Stimulated activated CD8-positive, alpha-beta memory T cell treated with anti-CD3 and anti-CD28 coated beads, Interleukin-4, amount 100 ng/mL, for 1 hour (primary cell): ENCODE measurements around the gene PMPCB.
"Not testable (repeated sequence)": the region's sequence is repeated elsewhere in the genome, so short reads cannot be mapped to it uniquely, and the experiment has no call there.

Experiments used
- DNase-seq, 2 donors: peaks; one replicate each; pipeline ENCODE4 v3.0.0-alpha.2; 2020; ENCODE audit warnings: low read depth in 2 of 2, low spot score in 1 of 2

The PMPCB gene, protein sequence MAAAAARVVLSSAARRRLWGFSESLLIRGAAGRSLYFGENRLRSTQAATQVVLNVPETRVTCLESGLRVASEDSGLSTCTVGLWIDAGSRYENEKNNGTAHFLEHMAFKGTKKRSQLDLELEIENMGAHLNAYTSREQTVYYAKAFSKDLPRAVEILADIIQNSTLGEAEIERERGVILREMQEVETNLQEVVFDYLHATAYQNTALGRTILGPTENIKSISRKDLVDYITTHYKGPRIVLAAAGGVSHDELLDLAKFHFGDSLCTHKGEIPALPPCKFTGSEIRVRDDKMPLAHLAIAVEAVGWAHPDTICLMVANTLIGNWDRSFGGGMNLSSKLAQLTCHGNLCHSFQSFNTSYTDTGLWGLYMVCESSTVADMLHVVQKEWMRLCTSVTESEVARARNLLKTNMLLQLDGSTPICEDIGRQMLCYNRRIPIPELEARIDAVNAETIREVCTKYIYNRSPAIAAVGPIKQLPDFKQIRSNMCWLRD

DNA sequence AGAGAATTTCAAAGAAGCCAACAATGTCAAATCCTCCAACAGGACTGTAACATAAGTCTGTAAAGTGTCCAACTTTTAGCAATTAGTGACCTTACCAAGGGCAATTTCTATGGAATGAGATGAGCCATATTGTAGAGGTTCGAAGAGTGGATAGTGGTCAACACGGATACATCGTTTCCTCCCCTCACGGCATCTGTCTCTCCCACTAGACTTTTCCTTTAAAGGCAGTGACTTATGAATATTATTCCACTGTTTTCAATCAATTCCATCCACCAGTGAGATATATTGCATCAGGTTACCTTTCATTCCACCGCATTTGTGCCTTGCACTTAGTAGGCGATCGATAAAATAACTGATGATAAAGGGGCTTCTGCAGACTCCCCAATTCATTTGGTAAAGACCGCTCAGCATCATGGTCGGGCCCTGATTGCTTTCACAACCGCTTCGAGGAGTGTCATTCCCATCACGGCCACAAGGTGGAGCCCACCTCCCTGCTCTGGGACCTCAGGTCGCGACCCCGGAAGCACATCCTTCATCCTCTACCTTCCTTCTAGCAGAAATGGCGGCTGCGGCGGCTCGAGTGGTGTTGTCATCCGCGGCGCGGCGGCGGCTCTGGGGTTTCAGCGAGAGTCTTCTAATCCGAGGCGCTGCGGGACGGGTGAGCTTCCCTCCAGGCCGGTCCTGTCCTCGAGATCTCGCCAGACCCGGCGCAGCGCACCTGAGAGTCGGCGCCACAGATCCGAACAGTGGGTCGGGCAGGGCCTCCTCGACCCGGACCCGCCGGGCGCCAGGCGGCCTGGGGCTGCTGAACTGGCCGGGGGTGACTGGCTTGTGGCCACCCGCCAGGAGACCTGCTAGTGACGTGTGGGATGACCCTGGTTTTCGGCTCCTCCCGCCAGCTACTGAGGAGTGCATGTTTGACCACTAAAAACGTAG, at the start of gene PMPCB:
TSS of gene PMPCB (plus strand) at position 535 of the 936 bp plus-strand sequence. CDS start at position 560, 25 bp downstream.
- DNase-seq: peak; percentile 91 to 94

DNA sequence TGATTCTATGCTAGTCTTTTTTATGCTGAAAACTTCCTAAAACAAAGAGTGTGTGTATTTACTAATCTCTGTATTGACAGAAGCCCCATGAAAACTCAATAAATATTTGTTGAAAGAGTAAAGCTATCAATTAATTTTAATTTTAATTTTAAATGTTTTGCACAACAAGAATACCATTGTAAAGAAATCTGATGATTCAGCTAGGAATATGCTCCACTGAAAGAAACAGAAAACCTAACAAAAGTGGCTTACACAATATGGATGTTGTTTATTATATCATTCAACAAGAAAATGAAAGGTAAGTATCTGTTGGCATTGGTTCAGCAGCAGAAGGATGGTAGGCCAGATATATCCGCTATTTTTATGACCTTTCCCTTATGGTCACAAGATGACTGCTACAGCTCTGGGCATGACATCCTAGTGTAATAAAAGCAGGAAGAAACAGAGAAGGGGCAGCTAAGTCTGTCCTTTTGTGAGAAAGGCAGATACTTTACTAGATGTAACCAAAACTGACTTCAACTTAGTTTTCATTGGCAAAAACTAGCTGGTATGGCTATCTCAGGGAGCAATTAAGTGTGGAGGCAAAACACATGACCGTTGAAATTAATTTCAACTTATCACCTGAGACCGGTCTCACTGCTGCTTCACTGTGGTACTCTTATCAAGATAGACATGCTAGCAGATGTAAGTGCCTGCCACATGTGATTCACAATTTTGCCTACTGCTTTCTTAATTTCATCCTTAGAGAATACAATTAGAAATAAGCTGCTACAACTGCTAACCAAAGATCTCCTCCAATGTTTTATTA, 43.3 kb upstream of the PMPCB start:
- not testable (repeated sequence) for DNase-seq

DNA sequence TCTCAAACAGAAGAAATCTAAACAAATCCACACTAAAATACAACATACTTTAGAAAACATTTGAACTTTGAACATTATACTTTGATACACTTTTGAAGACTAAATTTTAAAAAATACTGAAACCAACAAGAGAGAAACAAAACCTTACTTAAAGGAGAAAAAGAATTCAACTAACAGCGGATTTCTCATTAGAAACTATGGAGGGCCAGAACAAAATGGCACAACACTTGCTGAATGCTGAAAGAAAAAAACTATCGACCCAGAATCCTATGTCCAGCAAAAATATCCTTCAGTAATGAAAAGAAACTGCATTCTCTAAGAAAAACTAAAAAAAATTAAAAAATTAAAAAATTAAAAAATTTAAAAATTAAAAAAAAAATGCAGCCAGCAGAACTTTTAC, 33.2 kb upstream of the PMPCB start:
- DNase-seq: not testable (repeated sequence)

DNA sequence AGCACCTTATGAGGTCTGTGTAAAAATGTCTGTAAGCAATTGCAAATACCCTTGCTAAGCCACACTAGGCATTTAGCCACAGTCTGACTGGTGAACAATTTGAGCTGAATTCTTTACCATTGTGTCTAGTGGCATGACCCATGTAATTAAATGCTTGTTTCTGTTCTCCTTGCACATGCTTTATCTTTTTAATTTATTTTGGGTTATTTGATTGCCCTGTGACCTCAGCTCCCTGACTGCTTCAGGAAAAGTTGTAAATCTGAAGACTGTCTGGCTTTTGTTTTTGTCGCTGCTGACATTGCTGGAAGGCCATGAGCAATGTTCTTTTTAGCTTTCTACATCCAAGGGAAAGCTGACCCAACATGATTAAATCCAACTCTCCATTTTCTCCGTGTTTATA, 31.0 kb upstream of the PMPCB start:
- not testable (repeated sequence) for DNase-seq

DNA sequence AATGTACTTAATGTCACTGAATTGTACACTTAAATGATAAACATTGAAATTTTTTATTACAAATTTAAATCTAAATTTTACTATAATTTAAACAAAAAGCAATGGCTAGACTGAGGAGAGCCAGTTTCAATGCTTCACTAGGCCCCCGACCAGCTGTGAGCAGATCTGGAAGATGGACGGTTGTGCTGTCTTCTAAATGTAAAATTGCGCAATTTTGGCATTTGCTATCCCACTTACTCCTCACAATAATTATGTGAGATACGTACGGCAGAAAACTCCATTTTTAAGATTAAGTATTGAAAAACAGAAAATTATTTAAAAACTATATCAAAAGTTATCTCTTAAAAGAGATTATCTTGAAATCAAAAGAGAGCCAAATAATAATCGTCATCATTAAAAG, 23.9 kb upstream of the PMPCB start:
- DNase-seq: not testable (repeated sequence)

DNA sequence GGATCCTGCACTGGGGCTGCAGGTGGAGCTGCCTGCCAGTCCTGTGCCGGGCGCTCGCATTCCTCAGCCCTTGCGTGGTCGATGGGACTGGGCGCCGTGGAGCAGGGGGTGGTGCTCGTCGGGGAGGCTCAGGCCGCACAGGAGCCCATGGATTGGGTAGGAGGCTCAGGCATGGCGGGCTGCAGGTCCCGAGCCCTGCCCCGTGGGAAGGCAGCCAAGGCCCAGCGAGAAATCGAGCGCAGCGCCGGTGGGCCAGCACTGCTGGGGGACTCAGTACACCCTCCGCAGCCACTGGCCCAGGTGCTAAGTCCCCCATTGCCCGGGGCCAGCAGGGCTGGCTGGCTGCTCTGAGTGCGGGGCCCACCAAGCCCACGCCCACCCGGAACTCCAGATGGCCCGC, 22.4 kb upstream of the PMPCB start:
- not testable (repeated sequence) for DNase-seq

DNA sequence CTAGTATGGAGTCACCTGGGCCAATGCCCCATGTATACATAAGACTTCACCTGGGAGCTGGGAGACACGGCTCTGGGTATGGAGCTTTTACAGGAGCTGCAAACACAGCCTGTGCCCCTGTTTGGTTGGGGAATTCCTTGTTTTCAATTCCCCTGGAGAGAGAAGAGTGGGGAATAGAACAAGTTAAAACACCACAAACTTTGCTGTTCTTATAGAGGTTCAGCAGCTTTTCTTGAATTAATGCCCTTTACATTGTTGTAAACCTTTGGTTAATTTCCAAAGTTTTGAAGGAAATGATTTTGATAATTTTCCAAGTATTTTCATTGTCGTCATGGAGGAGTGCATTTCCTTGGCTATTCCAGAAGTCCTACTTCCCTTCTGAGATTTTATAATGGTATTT, 19.0 kb upstream of the PMPCB start:
- DNase-seq: not testable (repeated sequence)

DNA sequence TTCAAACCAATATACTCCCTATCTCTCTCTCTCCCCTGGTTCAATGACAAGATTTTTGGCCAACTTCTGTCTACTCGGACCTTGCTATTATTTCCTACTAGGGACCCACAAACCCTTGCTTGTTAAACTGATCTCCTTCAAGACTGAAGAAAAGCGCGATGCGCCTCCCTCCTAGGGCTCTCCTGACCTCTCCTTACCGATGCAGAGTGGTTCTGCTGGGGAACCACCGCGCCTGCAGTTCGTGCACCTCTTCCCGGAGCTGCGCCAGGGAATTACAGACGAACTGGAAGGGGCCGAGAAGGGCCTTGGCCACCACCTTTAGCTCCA, 17.6 kb upstream of the PMPCB start:
- DNase-seq: not testable (repeated sequence)

DNA sequence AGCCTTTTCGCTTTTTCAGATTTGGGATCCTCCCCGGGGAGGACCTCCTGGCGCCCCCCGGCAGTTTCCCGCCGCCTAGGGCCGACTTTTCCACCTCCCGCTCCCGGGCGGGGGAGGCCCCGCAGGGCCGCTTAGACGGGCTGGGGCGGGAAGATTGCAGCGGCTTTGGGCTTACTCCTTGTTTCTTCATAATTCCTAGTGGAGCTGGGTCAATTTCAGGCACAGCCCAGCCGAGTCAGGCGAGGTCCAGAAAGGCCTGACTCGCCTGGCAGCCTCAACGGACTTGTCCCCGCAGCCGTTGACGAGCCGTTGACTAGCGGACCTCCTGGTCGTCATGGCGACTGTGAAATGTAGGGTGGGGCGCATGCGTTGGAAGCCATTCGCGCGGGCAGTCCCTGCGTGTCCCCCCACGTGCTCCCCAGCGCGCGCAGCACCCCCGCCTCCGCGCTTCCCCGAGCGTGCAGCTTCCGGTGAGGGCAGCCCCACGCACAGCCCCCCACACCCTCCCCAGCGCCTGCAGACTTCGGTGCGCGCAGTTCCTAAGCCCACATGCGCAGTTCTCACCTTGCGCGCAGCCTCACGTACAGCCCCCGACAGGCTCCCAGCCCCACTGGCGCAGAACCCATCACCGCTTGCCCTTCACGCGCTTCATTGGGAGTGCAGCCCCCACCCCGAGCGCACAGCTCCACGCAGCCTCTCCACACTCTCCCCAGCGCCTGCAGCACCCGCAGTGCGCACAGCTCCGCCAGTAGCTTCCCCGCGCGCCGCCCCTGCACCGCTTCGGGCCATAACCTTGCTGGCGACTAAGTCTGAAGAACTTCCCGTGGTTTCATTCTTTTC, 17.1 kb upstream of the PMPCB start:
- DNase-seq: peak; percentile 81 to 85

DNA sequence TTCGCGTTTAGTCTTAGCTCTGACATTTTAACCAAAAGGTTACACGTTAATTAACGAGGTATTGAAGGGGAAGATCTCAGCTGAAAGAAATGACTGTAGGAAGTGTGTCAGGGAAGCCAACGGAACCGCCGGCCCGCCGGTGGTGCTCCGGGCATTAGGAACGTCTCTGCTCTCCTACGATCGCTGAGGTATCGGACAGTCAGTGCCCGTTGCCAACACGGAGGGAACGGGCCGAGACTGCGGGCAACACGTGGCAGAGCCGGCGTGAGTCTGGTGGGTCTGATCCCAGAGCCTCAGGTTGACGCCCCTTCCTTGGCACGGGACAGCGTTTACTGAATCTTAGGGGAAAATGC, 16.5 kb upstream of the PMPCB start:
- not testable (repeated sequence) for DNase-seq

DNA sequence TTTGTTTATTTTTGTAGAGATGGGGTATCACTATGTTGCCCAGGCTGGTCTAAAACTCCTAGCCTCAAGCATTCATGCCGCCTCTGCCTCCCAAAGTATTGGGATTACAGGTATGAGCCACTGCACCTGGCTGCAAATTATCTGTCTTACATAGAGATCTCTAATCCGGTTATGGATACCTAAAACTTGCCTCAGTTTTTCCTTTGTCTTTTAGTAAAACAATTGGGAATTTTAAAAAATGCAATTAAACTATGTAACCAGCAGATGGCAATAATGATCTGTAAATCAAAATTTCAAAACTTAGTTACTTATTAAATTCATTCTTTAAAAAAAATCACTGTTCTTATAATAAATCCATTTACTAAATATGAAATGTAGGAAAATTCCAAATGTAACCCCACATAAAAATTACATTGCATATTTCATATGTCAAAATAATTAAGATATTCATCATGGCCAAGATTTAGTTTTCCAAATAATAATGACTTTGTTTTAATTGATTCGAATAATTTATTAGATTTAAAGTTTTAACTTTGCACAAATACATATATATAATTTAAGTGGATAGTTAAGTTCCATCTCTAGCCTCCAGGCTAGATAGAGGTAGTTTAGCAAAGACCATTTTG, 14.3 kb upstream of the PMPCB start:
- DNase-seq: not testable (repeated sequence)

DNA sequence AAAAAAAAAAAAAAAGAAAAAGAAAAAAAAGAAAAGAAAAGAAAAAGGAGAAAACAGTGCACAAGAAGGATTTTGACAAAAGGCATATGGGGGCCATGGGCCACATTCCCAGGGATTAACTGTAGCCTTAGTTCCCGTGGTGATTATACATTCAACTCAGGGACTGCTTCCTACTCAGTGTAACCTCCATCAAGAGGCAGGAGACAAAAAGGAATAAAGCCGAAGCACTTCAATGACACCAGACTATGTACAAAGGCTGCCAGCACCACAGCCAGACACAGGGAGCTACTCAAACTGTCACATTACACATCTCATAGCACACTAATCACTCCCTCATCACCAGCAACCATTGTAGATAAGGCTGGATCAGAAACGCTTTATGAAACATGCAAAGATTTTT, 5.1 kb upstream of the PMPCB start:
- no peak for DNase-seq

DNA sequence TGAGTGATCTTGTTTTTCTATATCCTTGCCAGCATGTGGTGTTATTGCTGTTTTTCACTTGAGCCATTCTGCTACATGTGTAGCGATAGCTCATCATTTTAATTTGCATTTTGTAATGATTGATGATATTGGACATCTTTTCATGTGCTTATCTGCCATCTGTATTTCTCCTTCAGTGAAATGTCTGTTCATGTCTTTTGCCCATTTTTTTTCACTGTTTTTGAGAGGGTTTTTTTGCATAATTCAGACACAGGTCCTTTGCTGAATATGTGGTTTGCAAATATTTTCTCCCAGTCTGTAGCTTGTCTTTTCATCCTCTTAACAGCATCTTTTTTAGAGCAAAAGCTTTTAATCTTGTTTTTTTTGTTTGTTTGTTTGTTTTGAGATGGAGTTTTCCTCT, 3.7 kb upstream of the PMPCB start:
- DNase-seq: no peak

DNA sequence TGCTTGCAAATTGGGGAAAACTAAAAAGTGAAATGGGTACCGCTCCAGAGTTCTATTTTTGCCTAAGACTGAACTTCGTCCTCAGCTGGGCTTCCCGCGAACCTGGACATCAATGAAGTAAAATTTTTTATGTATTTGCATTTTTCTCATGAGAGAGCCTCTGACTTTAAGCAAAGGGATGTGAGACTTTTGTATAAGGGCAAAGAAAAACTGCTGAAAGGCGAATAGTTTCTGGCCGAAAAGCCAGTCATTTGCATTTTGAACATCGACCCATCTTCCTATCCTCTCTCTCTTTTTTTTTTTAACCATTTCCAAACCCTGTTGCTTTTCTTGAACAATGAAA, 573 bp downstream of the PMPCB start:
- no peak for DNase-seq

DNA sequence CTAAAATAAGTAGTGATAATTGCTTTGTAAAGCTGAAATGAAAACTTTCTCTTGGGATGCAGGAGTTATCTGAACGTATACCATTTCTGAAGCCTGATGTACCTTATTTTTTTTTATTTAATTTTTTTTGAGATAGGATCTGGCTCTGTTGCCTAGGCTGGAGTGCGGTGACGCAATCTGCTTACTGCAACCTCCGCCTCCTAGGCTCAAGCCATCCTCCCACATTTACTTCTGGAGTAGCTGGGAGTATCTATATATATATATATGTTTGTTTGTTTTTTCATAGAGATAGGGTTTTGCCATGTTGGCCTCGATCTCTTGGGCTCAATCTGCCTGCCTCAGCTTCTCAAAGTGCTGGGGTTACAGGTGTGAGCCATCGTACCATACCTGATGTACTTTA, 2.4 kb downstream of the PMPCB start:
- DNase-seq: no peak

DNA sequence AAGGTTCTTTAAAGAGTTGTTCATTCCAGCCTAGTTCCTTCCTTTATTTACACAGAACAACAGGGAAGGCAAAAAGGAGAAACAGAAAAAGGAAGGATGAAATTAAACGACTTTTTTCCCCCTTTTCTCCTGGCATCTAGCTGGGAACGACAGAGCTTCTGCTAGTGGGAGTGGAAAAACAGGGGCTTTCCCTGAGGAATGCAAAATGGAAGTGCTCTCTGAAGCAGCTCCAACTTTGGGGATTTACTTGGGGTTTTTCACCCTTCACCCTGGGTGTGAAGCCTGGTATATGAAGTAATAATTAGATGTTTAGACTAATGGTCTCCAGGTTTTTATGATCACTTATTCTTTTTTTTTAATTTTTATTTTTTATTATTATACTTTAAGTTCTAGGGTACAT, 4.2 kb downstream of the PMPCB start:
- no peak for DNase-seq

DNA sequence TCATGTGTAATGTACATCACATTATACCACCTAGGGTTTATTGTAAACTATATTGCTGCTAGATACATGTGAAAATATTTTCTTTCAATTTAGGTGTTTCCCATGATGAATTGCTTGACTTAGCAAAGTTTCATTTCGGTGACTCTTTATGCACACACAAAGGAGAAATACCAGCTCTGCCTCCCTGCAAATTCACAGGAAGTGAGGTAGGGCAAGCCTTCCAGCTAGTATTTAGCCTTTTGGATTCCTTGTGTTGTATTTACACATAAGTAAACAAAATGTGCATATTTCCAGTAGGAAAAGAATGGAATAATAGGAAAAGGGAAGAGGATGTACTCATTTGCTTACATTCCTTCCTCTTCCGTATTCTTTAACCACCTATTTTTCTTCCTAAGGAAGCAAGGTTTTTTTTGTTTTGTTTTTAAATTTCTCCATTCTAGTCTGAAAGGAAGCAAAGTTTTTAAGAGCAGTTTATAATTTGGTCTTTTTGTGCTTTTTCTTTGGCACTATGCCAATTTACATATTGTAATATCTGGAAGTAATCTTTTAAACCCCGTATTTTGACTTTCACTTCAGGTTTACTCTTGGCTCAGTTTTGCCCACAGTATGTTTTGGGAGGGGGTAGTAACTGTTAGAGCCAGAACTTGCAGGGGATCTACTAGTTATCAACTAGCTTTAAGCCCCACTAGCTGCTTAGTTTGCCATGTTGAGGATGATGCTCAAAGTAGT, 10.4 kb downstream of the PMPCB start:
- DNase-seq: no peak

DNA sequence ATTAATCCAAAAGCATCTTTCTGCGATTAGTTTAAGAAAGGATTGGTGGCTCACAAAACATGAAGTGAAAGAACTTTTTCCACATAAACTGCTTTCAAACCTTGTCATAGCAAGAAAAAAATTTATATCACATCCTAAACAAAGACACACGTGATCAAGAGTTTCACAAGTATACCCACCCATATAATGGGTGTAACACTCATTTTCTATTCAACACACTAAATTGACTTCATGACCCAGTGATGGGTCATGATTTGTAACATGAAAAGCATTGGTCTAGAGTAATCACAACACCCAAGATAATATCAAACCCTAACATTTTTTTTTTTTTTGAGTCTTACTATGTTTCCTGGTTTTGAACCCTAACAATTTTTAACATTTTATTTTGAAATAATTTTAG, 17.6 kb downstream of the PMPCB start:
- no peak for DNase-seq

DNA sequence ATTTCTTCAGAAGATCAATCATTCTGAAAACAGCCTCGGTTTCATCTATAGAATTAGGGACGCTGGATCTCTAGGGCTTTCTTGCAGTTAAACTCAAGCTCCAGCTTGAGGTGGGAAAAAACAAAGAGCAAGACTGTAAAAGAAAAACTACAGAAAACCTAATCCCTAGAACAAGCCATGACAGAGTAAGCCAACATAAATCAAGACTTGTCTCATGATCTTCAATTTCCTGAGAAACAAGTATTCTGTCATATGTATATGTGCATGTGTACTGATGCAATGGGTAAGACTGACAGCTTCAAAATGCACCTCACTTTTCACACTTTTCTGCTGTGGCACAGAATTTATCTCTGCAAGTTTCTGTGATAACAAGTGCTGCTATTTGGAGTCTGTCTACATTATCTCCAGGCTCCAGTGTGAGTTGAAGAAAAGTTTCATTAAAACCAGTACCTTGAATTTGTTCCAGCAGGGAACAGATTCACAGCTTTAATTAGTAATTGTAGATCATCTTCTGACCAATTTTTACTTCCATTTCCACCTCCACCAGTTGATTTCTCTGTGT, 19.2 kb downstream of the PMPCB start:
- DNase-seq: no peak
